Cardiac muscle cell (in vitro differentiated cells and primary cell): ENCODE data around the gene DTX1. TPM values are rescaled to one million over a fixed set of nuclear protein-coding genes. Genes with fewer than 3 reads are reported as not detected.

ENCODE experiments used
- DNase-seq, 2 donors: peaks; one replicate each; pipeline versions ENCODE4 v3.0.0 to v3.0.0-alpha.2; 2010 to 2017; ENCODE audit warnings: low read depth in 1 of 2, low spot score in 1 of 2
- H3K27ac ChIP-seq: fragments of 200-600 bp; sonication (generic); 2 replicates; pipeline ENCODE4 v1.5.1; 2016
- H3K27me3 ChIP-seq: fragments of 200-600 bp; sonication (generic); 2 replicates; pipeline ENCODE4 v1.6.0; 2016; ENCODE audit warnings: control low read depth
- H3K36me3 ChIP-seq: fragments of 200-600 bp; sonication (generic); 2 replicates; pipeline ENCODE4 v1.5.1; 2016; ENCODE audit warnings: control low read depth
- H3K4me1 ChIP-seq: fragments of 200-600 bp; sonication (generic); 2 replicates; pipeline ENCODE4 v1.8.1; 2017; ENCODE audit warnings: low read depth, mild to moderate bottlenecking, mixed run types
- H3K4me3 ChIP-seq: fragments of 200-600 bp; sonication (generic); 2 replicates; pipeline ENCODE4 v1.5.1; 2016; ENCODE audit warnings: mild to moderate bottlenecking
- H3K9me3 ChIP-seq: fragments of 200-600 bp; sonication (generic); 2 replicates; pipeline ENCODE4 v1.5.1; 2017; ENCODE audit warnings: low read depth, mild to moderate bottlenecking, control low read depth
- CTCF ChIP-seq: IDR thresholded peaks from 2 replicates; pipeline ENCODE4 v1.5.1; 2012; ENCODE audit warnings: low read depth, mild to moderate bottlenecking, low read length
- polyA plus RNA-seq: library from polyadenylated mRNA; unstranded; fragments of >200 nt; fragmentation: Nextera tagmentation; extraction: Ambion mirVana; gene quantifications from 2 replicates; pipeline ENCODE4 v1.2.1, GENCODE V29; 2016
- total RNA-seq: library from RNA; depleted of rRNA; stranded (reverse); fragments of >200 nt; gene quantifications from 2 replicates; pipeline ENCODE4 v1.2.3, GENCODE V29; 2016

The DTX1 gene
- total RNA-seq = 0.18 and 0.48 TPM in 2 replicates
- polyA plus RNA-seq = 0.46 TPM in 1 of 2 replicates, not detected in the other

GRCh38 chr12:113056631-113057488 is at the start of gene DTX1:
TSS of gene DTX1 (plus strand) at chr12:113056730. CDS start at chr12:113058193, 1,463 bp downstream.
- Histone ChIP-seq H3K9me3 (no peaks in the 10 kb centered on the region), H3K27ac (no peak within 1 kb of the TSS), H3K4me1 (no peaks in the 10 kb centered on the region), H3K36me3 (no peaks in the 10 kb centered on the region), H3K27me3 (peaks cover 63% of the 10 kb centered on the region), H3K4me3 (peak within 1 kb of the TSS; percentile 39)
- peak; percentile 12 to 21 for DNase-seq
- no peak for TF ChIP-seq CTCF

DNA sequence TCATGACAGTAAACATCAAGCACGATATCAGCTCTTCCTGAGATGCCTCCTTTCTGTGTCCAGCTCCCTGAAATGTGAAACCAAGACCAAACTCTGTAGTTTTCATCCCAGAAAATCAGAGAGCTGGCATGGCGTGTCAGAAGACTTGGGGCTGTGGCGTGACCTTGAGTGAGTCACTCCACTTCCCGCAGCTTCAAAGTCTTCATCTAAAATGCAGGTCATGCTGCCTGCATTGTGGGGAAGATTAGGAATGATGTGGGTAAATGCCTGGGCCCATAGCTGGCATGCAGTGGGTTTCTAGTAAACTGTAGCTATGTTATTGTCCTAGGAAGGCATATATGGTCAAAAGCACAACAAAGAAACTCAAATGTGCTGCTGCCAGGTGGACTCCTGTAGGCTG is 49.4 kb upstream of the DTX1 start:
- no peak for TF ChIP-seq CTCF
- peaks cover 14% of the 10 kb centered on the region for H3K27me3 ChIP-seq
- no peaks in the 10 kb centered on the region for H3K36me3 ChIP-seq
- DNase-seq = peak in 1 of 2 donors; percentile 48
- H3K4me1 ChIP-seq = no peaks in the 10 kb centered on the region
- H3K9me3 ChIP-seq = no peaks in the 10 kb centered on the region
- H3K27ac ChIP-seq = no peak overlapping the region
- H3K4me3 ChIP-seq = no peak overlapping the region

DNA sequence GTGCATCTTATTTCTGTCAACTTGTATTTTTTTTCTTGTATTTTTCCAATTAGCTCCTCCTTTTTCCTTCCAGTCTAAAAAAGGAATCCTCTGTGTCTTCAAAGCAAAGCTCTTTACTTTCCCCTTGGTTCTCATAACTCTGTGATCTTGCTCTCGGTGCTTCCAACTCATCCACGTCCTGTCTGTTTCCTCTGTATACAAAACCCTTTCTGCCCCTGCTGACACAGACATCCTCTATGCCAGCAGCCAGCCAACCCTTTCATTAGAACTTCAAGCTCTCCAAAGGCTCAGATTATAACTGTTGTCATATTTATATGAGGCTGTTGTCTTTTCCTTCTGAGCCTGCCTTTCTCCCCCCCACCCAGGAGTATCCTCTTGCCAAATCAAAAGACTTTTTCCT is 45.8 kb upstream of the DTX1 start:
- H3K4me1 ChIP-seq = no peaks in the 10 kb centered on the region
- no peak for TF ChIP-seq CTCF
- H3K9me3 ChIP-seq = no peaks in the 10 kb centered on the region
- no peak overlapping the region for H3K4me3 ChIP-seq
- DNase-seq = no peak
- peaks cover 14% of the 10 kb centered on the region for H3K27me3 ChIP-seq
- H3K36me3 ChIP-seq = no peaks in the 10 kb centered on the region
- no peak overlapping the region for H3K27ac ChIP-seq

- Histone ChIP-seq H3K36me3 (no peaks in the 10 kb centered on the region), H3K4me3 (no peak overlapping the region), H3K9me3 (no peaks in the 10 kb centered on the region), H3K27ac (no peak overlapping the region), H3K4me1 (no peaks in the 10 kb centered on the region), H3K27me3 (no peaks in the 10 kb centered on the region)
- no peak for TF ChIP-seq CTCF
- DNase-seq = no peak
These were observed 42.0 kb upstream of the DTX1 start for GRCh38 chr12:113014565-113014964.

DNA sequence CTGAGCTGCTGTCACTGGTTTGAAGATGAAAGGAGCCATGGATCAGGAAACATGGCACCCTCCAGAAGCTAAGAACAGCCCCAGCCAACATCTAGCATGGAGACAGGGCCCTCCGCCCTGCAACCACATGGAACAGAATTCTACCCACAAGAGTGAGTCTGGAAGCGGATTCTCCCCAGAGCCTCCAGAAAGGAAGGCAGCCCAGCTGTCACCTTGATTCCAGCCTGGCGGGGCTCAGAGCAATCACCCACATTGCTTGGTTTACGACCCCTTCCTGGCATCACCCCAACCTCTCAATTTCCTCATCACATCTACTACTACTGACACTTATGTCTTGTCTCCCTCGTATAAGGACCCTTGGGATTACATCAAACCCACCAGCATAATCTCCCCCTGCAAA is 39.7 kb upstream of the DTX1 start:
- no peaks in the 10 kb centered on the region for H3K4me1 ChIP-seq
- no peak overlapping the region for H3K27ac ChIP-seq
- no peak for DNase-seq
- no peak overlapping the region for H3K4me3 ChIP-seq
- H3K9me3 ChIP-seq = no peaks in the 10 kb centered on the region
- H3K36me3 ChIP-seq = no peaks in the 10 kb centered on the region
- peaks cover 6% of the 10 kb centered on the region for H3K27me3 ChIP-seq
- TF ChIP-seq CTCF = no peak
